Measurements from ENCODE around the gene NR4A1. TPM values are rescaled to one million over a fixed set of nuclear protein-coding genes. Genes with fewer than 3 reads are reported as not detected.

NR4A1 gene
- total RNA-seq, 3 donors from 2014 or later (not counting 1 experiment from before 2014, with no cell fraction given), result 72.5 to 177 (median 96.7) TPM

DNA sequence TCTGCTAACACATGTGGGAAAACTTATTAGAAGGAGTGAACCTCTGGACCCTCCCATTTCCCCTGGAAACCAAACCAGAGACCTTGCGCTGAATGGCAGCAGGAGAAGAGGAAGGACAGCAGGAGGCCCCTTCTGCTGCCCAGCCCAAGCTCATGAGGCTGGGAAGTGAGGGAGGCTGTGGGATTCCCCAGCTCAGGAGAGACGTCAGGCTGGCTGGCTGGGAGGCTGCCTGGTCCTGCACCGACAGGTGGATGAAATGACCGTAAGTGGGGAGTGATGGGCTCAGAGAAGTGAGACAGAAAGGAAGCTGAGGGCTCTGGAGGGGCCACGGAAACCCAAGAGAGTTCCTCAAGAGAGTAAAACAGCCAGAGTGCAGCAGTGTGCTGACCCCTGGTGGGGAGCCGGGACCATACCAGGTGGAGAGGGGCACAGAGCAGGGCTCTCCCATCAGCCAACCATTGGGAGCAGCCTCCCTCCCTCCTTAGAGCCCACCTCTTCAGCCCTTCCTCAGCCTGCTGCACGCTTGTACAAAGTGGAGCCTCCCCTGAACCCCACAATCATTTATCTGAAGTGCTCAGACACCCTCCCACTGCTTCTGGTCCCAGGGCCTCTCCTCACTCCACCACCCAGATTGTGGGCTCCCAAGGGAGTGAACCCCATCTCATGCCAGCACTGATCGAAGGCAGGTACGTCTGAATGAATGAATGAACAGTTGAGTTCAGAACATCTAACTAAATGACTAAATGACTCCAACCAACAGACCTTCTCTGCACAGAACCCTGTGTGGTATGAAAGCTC is 30.5 kb upstream of the NR4A1 start:
- Histone ChIP-seq H3K36me3 (ENCODE audit: control insufficient read depth, insufficient read depth, low read length) (no peaks in the 10 kb centered on the region), H3K27ac (ENCODE audit: low read length) (no peak overlapping the region), H3K27me3 (ENCODE audit: control insufficient read depth, insufficient read depth, low read length) (no peaks in the 10 kb centered on the region), H3K9me3 (ENCODE audit: control insufficient read depth, insufficient read depth, low read length) (no peaks in the 10 kb centered on the region), H3K4me1 (ENCODE audit: control insufficient read depth, insufficient read depth, low read length) (peaks cover 34% of the 10 kb centered on the region), H3K4me3 (ENCODE audit: low read length) (no peak overlapping the region)
- TF ChIP-seq, protein P1, sequence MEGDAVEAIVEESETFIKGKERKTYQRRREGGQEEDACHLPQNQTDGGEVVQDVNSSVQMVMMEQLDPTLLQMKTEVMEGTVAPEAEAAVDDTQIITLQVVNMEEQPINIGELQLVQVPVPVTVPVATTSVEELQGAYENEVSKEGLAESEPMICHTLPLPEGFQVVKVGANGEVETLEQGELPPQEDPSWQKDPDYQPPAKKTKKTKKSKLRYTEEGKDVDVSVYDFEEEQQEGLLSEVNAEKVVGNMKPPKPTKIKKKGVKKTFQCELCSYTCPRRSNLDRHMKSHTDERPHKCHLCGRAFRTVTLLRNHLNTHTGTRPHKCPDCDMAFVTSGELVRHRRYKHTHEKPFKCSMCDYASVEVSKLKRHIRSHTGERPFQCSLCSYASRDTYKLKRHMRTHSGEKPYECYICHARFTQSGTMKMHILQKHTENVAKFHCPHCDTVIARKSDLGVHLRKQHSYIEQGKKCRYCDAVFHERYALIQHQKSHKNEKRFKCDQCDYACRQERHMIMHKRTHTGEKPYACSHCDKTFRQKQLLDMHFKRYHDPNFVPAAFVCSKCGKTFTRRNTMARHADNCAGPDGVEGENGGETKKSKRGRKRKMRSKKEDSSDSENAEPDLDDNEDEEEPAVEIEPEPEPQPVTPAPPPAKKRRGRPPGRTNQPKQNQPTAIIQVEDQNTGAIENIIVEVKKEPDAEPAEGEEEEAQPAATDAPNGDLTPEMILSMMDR (IDR thresholded peaks at IDR 0.05), result peak; percentile 60
- peak overlapping the region; percentile 74 for H3K4me3 Mint-ChIP-seq
- 7% methylated on average over 7 of the region's 9 CpGs for WGBS (ENCODE audit: insufficient coverage)
- no peaks in the 10 kb centered on the region for H3K36me3 Mint-ChIP-seq
- H3K9me3 Mint-ChIP-seq, result no peaks in the 10 kb centered on the region
- no peaks in the 10 kb centered on the region for H3K27me3 Mint-ChIP-seq (ENCODE audit: low read depth in 2 of 2)
- DNase-seq (peak; percentile 53 to 80), ATAC-seq (peak; percentile 25 to 36 (median 26))
- peak overlapping the region; percentile 12 to 82 for H3K27ac Mint-ChIP-seq
- H3K4me1 Mint-ChIP-seq, result peaks cover 30 to 38% of the 10 kb centered on the region in 2 donors
- intact Hi-C loops (cut with micrococcal nuclease), result loop anchor here (1.0 kb wide), 1 partner anchor 27 kb away; no protein-coding TSS in a partner anchor

DNA sequence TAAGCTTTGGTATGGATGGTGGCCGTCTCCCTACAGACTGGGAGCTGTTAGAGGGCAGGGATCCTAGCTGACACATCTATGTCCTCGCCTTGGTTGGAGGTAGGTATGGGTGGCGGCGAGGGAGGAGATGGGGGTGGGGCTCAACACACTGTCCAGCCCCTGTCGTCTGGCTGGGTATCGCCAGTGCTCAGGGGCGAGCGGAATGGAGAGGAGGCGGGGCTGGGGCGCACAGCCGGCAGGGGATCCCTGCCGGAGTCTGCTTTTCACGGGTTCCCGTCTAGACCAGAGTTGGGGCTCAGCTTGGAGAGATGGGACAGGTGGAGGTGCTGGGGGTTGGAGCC is 28.4 kb upstream of the NR4A1 start:
- 10% methylated on average over 14 of the region's 14 CpGs for WGBS (ENCODE audit: insufficient coverage)
- Histone ChIP-seq H3K4me3 (ENCODE audit: low read length) (peak overlapping the region; percentile 39), H3K27me3 (ENCODE audit: control insufficient read depth, insufficient read depth, low read length) (no peaks in the 10 kb centered on the region), H3K4me1 (ENCODE audit: control insufficient read depth, insufficient read depth, low read length) (peaks cover 39% of the 10 kb centered on the region), H3K36me3 (ENCODE audit: control insufficient read depth, insufficient read depth, low read length) (no peaks in the 10 kb centered on the region), H3K9me3 (ENCODE audit: control insufficient read depth, insufficient read depth, low read length) (no peaks in the 10 kb centered on the region), H3K27ac (ENCODE audit: low read length) (no peak overlapping the region)
- intact Hi-C loops (cut with micrococcal nuclease), result loop anchor here (1.0 kb wide), 1 partner anchor 17 kb away; the partner anchor contains the start of gene TAMALIN
- ATAC-seq, result peak; percentile 1 to 6 (median 6)
- H3K27ac Mint-ChIP-seq, result peak overlapping the region; percentile 82 to 85
- DNase-seq, result no peak
- no peaks in the 10 kb centered on the region for H3K36me3 Mint-ChIP-seq
- TF ChIP-seq, protein P1 (IDR thresholded peaks at IDR 0.05), result no peak
- H3K27me3 Mint-ChIP-seq (ENCODE audit: low read depth in 2 of 2), result no peaks in the 10 kb centered on the region
- peak overlapping the region; percentile 94 for H3K4me3 Mint-ChIP-seq
- peaks cover 35 to 44% of the 10 kb centered on the region in 2 donors for H3K4me1 Mint-ChIP-seq
- H3K9me3 Mint-ChIP-seq, result no peaks in the 10 kb centered on the region

DNA sequence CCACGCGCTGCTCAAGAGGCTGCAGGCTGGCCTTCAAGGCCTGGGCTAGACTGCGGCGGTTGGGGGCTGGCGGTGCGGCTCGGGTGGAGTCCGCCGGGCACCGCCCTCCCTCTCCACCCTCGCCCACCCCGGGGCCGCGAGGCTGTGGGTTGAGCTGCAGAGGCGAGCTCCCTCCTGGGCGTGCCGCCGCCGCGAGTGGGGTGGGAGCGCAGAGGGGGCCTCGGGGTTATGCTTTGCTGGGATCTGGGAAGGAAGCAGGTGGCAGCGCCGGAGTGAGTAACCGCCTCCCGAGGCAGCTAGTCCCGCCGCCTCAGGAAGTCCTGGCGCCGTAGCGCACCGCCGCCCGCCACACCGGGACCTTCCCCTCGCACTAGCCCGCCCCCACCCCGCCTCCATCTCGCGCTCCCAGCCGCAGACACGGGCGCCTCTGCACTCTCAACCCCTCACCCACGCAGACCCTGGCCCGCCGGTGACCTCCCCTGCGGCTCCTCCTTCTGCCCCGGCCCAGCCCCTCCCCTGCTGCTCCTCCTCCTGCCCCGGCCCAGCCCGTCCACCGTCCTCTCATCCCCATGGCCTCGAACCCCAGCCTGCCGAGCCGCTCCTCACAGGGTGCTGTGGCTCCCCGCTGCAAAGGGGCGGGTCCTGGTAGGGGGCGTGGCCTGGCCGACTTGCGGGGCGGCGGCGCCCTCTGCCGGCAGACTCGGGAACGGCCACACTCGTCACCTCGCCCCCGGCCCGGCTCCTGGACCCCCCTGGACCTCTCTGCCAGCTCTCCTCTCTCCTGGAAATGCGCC is 27.9 kb upstream of the NR4A1 start:
- peak; percentile 51 to 82 (median 62) for ATAC-seq
- TF ChIP-seq, protein P1 (IDR thresholded peaks at IDR 0.05), result peak; percentile 82
- H3K36me3 Mint-ChIP-seq, result no peaks in the 10 kb centered on the region
- H3K4me1 ChIP-seq (ENCODE audit: control insufficient read depth, insufficient read depth, low read length), result peaks cover 39% of the 10 kb centered on the region
- peak; percentile 92 to 93 for DNase-seq
- H3K9me3 ChIP-seq (ENCODE audit: control insufficient read depth, insufficient read depth, low read length), result no peaks in the 10 kb centered on the region
- H3K27ac Mint-ChIP-seq, result peak overlapping the region; percentile 85 to 90
- H3K27me3 Mint-ChIP-seq (ENCODE audit: low read depth in 2 of 2), result no peaks in the 10 kb centered on the region
- peaks cover 35 to 44% of the 10 kb centered on the region in 2 donors for H3K4me1 Mint-ChIP-seq
- intact Hi-C loops (cut with micrococcal nuclease), result loop anchor here (1.0 kb wide), 1 partner anchor 17 kb away; the partner anchor contains the start of gene TAMALIN
- under 1% methylated on average over 70 of the region's 70 CpGs for WGBS (ENCODE audit: insufficient coverage)
- no peaks in the 10 kb centered on the region for H3K36me3 ChIP-seq (ENCODE audit: control insufficient read depth, insufficient read depth, low read length)
- H3K4me3 ChIP-seq (ENCODE audit: low read length), result peak overlapping the region; percentile 39
- peak overlapping the region; percentile 94 for H3K4me3 Mint-ChIP-seq
- H3K27me3 ChIP-seq (ENCODE audit: control insufficient read depth, insufficient read depth, low read length), result no peaks in the 10 kb centered on the region
- H3K9me3 Mint-ChIP-seq, result no peaks in the 10 kb centered on the region
- H3K27ac ChIP-seq (ENCODE audit: low read length), result peak overlapping the region; percentile 15

Measured in natural killer cell (primary cell).